T-helper 2 cell treated with Interferon-gamma antibody and Interleukin-4, amounts not matched to agents 100 ng/mL and 5 ng/mL, for 36 hours (primary cell): ENCODE measurements around the gene LRRN4CL. TPM values are rescaled to one million over a fixed set of nuclear protein-coding genes. Genes with fewer than 3 reads are reported as not detected.

Source experiments
- intact Hi-C: fragments of 100-400 bp; cut with micrococcal nuclease; formaldehyde crosslinking; loops from one replicate; pipeline ENCODE4 v1.15.1; 2023
- total RNA-seq: library from RNA; stranded (reverse); gene quantifications from 2 replicates; pipeline ENCODE4 v1.2.3, GENCODE V29; 2022

Gene LRRN4CL
- total RNA-seq, 1 donor from 2014 or later = 0.25 TPM

- intact Hi-C loops = loop anchor here (1.0 to 10.0 kb wide), 4 partner anchors 8 to 254 kb away; partner anchors contain the start of genes C11orf98, CSKMT, INTS5 and UQCC3
Observed at GRCh38 chr11:62678770-62679696, 10.3 kb downstream of the LRRN4CL start, which contains the start of gene UBXN1. Gene UBXN1, minus strand, starts transcription at chr11:62679073. Its CDS starts 150 bp downstream, at chr11:62678923.

- intact Hi-C loops = loop anchor here (2.0 to 10.0 kb wide), 3 partner anchors 14 to 254 kb away; partner anchors contain the start of genes C11orf98, CSKMT and INTS5
Observed at GRCh38 chr11:62678433-62678769, 10.9 kb downstream of the LRRN4CL start.

- intact Hi-C loops = loop anchor here (2.0 to 10.0 kb wide), 3 partner anchors 13 to 253 kb away; partner anchors contain the start of genes C11orf98, CSKMT and INTS5
Observed at GRCh38 chr11:62677714-62678113, 11.6 kb downstream of the LRRN4CL start.

GRCh38 chr11:62677156-62677555 lies 12.2 kb downstream of the LRRN4CL start:
- intact Hi-C loops = loop anchor here (10.0 kb wide), 1 partner anchor 252 kb away; no protein-coding TSS in a partner anchor

GRCh38 chr11:62676698-62677097 lies 12.6 kb downstream of the LRRN4CL start:
- intact Hi-C loops = loop anchor here (10.0 kb wide), 1 partner anchor 252 kb away; no protein-coding TSS in a partner anchor

GRCh38 chr11:62675415-62675814 lies 13.9 kb downstream of the LRRN4CL start:
- intact Hi-C loops = loop anchor here (10.0 kb wide), 1 partner anchor 251 kb away; no protein-coding TSS in a partner anchor

GRCh38 chr11:62673196-62673525 lies 16.2 kb downstream of the LRRN4CL start:
- intact Hi-C loops = loop anchor here (5.0 to 10.0 kb wide), 2 partner anchors 34 to 248 kb away; partner anchors contain the start of genes BSCL2 and GNG3

- intact Hi-C loops = loop anchor here (1.0 to 10.0 kb wide), 4 partner anchors 8 to 247 kb away; partner anchors contain the start of genes BSCL2, GNG3, INTS5 and UBXN1
Observed at GRCh38 chr11:62671608-62672389, 17.5 kb downstream of the LRRN4CL start, which contains the start of the genes LBHD1 and UQCC3. Gene LBHD1, minus strand, starts transcription at chr11:62672267. Its CDS starts 2,236 bp downstream, at chr11:62670031. Gene UQCC3, plus strand, starts transcription at chr11:62671673. Its CDS starts 73 bp downstream, at chr11:62671746.

GRCh38 chr11:62671236-62671607 lies 18.1 kb downstream of the LRRN4CL start:
- intact Hi-C loops = loop anchor here (1.0 to 10.0 kb wide), 4 partner anchors 8 to 246 kb away; partner anchors contain the start of genes BSCL2, GNG3, INTS5 and UBXN1

GRCh38 chr11:62669420-62670161 lies 19.7 kb downstream of the LRRN4CL start:
- intact Hi-C loops = loop anchor here (2.0 to 10.0 kb wide), 3 partner anchors 17 to 245 kb away; partner anchors contain the start of genes BSCL2, GNG3 and INTS5

GRCh38 chr11:62667460-62667859 lies 21.9 kb downstream of the LRRN4CL start:
- intact Hi-C loops = no loop called here

GRCh38 chr11:62666259-62666926 lies 22.9 kb downstream of the LRRN4CL start:
- intact Hi-C loops = no loop called here

- intact Hi-C loops = loop anchor here (1.0 to 2.0 kb wide), 7 partner anchors 13 to 75 kb away; partner anchors contain the start of genes EML3, GANAB, HNRNPUL2 and MTA2
Observed at GRCh38 chr11:62665599-62666258, 23.6 kb downstream of the LRRN4CL start.

- intact Hi-C loops = loop anchor here (1.0 to 2.0 kb wide), 7 partner anchors 14 to 74 kb away; partner anchors contain the start of genes EML3, GANAB, HNRNPUL2 and MTA2
Observed at GRCh38 chr11:62665075-62665598, 24.2 kb downstream of the LRRN4CL start, which contains the start of the genes C11orf98 and CSKMT. Gene C11orf98, minus strand, starts transcription at chr11:62665210. Its CDS starts 41 bp downstream, at chr11:62665169. Gene CSKMT, plus strand, starts transcription at chr11:62665312. Its CDS starts 568 bp downstream, at chr11:62665880.

GRCh38 chr11:62664405-62665074 lies 24.8 kb downstream of the LRRN4CL start:
- intact Hi-C loops = loop anchor here (1.0 to 2.0 kb wide), 7 partner anchors 14 to 74 kb away; partner anchors contain the start of genes EML3, GANAB, HNRNPUL2 and MTA2

- intact Hi-C loops = no loop called here
Observed at GRCh38 chr11:62656796-62657429, 32.4 kb downstream of the LRRN4CL start.

GRCh38 chr11:62654297-62654696 lies 35.0 kb downstream of the LRRN4CL start:
- intact Hi-C loops = no loop called here
